ENCODE results near the gene ZNF423.
"Not testable (repeated sequence)": the region's sequence is repeated elsewhere in the genome, so short reads cannot be mapped to it uniquely, and the experiment has no call there.

ZNF423 gene

DNA sequence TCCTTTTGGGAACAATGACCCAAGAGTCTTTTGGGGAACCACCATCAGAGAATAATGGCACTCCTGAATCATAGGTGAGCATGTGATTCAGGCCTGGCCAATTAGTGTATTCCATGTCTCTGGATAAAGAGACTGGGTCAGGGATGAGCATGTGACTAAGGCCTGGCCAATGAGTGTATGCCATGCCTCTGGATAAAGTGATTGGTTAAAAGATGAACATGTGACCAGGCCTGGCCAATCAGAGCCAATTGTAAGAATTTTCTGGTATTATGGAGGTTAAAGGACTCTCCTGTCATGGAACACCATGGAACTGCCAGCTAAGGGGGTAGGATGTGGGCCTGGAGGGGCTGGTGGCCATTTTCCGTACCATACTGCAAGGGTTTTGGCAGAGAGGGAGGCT lies 288.0 kb downstream of the ZNF423 start:
- DNase-seq, result no peak

DNA sequence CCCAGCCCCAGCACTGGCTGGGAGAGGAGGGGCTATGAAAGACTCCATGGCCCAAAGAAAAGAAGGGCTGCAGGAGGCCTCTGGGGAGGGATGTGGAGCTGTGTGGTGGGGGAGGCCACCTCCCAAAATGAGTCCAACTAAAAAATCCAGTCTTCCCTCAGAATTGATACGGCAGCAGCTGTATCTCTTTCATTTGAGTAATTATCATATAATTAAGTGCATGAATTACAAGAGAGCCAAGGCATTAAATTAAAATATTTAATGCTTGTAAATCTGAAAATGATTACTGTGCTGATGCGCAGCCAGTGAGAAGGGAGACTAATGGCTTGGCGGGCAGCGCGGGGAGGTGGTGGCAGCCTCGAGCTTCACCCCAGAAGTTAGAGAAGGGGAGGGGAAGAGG lies 289.5 kb downstream of the ZNF423 start:
- DNase-seq, result no peak

DNA sequence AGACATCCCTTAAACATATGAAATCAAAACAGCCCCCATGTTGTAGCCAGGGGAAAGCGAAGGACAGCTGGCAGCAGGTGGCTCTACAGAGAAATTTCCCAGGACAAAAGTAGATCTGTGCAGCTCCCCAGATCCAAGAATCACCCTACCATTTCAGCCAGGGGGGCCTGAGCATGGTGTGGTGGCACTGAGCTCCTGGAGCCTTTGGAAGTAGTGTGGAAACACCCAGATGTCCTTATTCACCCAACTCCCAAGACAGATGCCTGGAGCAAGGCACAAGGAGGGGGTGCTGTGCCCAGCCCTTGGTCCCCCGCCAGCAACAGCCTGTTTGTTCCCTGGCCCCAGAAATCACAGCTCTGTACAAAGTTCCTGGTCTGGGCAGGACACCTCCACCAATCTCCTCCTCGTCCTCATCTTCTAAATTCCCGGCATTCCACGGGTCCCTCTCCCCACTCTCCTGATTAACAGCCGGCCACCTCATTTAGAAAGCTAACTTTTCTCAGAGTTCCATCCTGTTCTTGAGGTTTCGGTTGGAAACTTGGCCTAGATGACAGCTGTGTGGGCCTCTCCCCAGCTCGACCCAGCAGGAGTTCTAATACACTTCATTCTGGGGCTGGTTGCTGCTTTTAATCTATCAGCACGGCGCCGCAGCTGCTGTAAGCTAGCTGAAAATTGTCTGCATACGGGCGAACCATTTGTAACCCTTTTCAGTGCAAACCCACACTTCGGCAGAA lies 291.2 kb downstream of the ZNF423 start:
- DNase-seq, result no peak

GRCh38 chr16:49563666-49564065 lies 292.2 kb downstream of the ZNF423 start:
- DNase-seq, result no peak

DNA sequence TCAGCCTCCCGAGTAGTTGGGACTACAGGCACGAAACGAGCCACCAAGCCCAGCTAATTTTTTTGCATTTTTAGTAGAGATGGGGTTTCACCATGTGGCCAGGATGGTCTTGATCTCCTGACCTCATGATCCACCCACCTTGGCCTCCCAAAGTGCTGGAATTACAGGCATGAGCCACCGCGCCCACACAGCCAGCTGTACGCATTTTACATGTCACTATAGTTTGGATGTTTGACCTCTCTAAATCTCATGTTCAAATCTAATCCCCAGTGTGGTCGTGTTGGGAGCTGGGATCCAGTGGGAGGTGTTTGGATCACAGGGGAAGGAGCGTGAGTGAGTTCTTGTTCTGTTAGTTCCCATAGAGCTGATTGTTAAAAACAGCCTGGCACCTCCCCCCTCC lies 293.0 kb downstream of the ZNF423 start:
- not testable (repeated sequence) for DNase-seq

DNA sequence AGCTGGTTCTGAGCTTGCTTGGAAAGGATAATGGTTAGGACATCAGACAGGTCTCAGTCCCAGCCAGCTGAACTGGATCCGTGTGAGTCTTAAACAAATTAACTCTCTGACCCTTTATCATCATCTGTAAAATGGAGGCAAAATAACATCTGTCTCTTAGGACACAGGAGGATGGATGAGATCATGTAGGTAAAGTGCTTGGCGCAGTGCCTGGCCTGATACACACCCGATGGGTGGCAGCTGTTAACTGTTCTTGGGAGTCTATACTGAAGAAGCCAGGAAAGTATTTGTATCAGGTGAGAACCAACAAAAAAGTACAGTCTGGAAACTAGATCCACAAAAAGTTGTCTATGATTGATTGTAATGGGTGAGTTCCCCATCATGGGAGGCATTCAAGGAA lies 293.7 kb downstream of the ZNF423 start:
- no peak for DNase-seq

- DNase-seq, result no peak
Observed at GRCh38 chr16:49560004-49560830, 295.7 kb downstream of the ZNF423 start.

DNA sequence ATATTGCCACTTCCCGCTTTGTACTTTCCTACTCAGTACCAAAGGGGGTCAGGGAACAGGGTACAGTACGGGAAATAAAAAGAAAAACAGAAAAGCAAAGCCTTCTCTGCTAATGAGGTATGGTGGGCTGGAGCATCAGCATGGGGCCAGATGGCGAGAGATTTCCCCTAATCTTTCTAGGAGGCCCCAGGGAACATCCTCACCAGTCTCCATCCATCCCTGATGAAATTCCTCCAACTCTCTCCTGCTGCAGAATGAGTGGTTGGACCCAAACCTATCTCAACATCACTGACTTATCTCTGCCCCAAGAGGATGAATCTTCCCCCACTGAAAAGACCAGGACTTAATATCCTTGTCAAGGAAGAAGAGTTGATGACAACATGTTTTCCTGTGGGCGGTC lies 296.7 kb downstream of the ZNF423 start:
- no peak for DNase-seq

DNA sequence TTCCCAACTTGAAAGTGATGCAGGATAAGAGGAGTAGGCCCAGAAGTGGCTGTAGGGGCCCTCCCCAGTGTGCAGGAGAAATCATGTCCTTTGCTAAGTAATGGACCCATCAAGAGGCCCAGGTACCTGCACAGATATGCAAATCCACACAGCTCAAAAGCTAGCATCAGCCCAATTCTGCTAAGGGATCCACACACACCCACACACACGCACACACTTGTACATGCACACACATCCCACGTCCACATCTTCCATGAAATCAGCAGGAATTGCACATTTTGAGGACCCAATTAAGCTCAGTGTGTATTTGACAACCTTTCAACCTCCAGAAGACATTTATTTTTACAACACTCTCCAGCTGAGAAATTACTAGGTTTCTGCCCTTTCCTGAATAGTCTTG lies 297.5 kb downstream of the ZNF423 start:
- no peak for DNase-seq

DNA sequence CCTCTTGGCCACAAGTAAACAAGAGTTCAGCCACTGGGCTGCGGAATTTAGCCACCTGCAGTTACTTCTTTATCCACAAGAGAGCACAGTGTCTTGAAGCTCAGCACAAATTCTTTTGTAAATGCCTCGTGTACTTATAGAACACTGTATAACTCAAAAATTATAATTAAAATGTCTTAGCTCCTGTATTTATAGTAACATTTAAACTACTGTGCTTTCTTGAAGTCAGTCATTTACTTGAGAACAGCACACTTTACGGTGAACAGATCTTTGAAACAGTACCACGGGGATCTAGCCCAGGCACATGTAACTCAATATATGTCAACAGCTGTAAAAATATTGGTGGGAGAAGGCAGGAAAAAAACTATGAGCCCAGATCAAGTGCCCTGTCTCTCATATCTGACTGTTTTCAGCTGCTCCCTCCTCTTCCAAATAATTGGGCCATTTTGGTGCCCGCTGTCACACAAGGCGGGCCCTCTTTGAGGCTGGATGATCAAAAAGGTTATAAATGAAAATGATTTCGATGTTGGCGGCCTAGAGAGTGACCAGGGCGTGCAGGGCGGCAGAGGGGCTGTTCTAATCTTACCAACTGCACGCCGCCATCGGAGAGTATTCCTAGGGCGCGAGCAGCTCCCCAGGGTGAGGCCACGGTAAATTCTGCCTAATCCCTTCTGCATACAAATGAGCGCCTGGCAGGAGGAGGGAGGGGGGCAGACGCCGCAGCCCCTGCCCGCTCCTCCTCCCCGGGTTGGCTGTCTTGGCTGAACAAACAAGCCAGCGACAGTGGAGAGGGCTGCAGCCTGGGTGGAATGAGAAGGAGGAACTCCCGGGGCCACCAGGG lies 299.1 kb downstream of the ZNF423 start:
- no peak for DNase-seq

GRCh38 chr16:49556249-49556605 lies 299.7 kb downstream of the ZNF423 start:
- DNase-seq, result no peak

GRCh38 chr16:49554681-49555080 lies 301.2 kb downstream of the ZNF423 start:
- no peak for DNase-seq

GRCh38 chr16:49552313-49552928 lies 303.5 kb downstream of the ZNF423 start:
- DNase-seq, result no peak

DNA sequence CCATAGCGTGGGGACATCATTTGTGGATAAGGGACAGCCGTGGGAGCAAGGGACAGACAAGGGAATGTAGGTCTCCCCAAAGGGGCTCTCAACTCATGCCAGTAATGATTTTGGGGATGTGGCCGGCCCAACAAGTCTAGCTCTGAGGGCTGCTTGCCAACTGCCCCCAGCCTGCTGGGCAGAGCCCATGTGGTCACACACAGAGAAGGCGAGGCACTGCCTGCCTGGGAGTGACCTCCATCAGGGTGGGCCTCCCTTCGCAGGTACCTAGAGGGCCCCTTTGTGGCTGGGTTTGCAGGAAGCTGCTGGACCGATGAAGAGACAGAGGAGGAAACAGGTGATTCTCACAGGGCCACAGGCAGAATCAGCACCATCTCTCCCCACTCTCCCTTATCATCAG lies 305.2 kb downstream of the ZNF423 start:
- DNase-seq, result no peak

GRCh38 chr16:49550140-49550539 lies 305.8 kb downstream of the ZNF423 start:
- DNase-seq, result no peak

DNA sequence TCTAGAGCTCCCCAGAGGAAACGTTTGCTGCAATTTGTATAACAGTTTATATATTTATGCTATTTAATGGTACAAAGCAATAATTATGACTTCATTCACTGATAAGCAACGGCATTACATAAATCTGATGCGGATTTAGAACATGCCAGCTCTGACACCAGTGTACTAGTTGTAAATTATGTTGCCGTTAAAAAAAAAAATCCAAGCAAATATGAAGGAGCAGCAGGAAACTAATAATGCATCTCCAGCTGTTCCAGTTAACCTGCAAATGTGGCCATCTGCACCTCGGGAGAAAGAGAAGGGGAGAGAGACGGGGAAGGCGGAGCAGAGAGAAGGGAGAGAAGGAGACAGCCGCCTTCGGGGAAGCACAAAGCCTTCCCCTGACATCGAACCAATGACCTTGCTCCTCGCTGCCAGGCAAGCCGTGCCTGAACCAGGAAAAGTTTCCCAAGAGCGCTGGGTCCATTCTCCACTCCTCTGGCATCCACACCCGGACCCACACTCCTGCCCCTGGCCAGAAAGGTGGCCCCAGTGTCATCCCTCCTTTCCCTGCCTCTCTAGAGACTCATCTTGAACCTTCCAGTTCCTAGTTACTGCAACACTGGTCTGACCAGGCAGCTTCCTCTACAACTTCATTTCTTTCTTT lies 307.5 kb downstream of the ZNF423 start:
- no peak for DNase-seq

GRCh38 chr16:49547448-49547847 lies 308.5 kb downstream of the ZNF423 start:
- DNase-seq, result no peak

GRCh38 chr16:49546735-49547134 lies 309.2 kb downstream of the ZNF423 start:
- DNase-seq, result no peak

GRCh38 chr16:49545741-49546448 lies 310.0 kb downstream of the ZNF423 start:
- no peak for DNase-seq

DNA sequence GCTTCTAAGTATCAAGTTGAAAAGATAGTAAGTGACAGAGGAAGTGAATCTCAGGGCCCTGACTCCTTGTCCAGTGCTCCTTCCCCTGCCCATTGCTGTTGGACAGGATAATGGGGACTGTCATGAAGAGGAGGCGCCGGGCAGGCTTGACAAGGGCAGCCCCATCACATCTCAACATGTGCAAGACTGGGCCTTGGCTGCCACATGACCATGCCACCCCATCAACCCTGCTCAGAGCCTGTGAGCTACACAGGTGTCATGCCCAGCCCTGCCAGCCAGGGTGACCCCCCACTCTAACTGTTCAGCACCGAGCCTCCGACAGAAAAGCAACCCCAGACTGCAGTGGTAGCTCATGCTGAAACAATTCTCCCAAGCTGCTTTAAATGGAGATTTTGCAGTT lies 310.7 kb downstream of the ZNF423 start:
- DNase-seq, result no peak

DNA sequence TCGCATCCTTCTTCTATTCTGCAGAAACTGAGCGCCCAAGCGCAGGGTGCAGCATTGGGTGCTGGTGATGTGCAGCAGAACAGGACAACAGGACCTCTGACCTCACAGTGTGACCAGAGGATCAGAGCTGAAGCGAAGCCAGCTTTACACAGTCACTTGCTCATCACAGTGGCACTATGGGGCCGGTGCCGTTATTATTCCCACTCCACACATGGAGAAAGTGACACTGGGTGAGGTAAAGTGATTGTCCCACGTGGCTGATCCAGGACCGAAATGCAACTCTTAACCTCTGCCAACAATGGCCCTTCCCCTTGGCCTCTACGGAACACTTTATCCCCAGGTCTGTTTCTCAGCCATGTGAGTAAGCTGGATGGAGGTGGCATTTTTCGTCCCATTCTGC lies 311.1 kb downstream of the ZNF423 start:
- no peak for DNase-seq

GRCh38 chr16:49543631-49543946 lies 312.3 kb downstream of the ZNF423 start:
- DNase-seq, result no peak

Measured in T-helper 1 cell (primary cell).